ENCODE measurements around the gene CATSPER4.

DNA sequence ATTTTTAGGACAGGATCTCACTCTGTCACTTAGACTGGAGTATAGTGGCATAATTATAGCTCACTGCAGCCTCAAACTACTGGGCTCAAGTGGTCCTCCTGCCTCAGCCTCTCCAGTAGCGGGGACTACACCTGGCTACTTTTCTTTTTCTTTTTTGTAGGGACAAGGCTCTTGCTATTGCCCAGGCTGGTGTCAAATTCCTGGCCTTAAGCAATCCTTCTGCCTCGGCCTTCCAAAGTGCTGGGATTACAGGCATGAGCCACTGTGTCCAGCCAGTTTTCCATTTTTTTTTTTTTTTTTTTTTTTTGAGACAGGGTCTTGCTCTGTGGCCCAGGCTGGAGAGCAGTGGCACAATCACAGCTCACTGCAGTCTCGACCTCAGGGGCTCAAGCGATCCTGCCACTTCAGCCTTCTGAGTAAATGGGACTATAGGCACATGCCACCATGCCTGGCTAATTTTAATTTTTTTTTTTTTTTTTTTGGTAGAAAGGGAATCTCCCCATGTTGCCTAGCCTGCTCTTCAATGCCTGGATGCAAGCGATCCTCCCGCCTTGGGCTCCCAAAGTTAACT, 23.0 kb downstream of the CATSPER4 start:
- TF ChIP-seq SP1 (CRISPR knock-in tag; conservative IDR thresholded peaks at IDR 0.05): no peak
- TF ChIP-seq, protein P1, sequence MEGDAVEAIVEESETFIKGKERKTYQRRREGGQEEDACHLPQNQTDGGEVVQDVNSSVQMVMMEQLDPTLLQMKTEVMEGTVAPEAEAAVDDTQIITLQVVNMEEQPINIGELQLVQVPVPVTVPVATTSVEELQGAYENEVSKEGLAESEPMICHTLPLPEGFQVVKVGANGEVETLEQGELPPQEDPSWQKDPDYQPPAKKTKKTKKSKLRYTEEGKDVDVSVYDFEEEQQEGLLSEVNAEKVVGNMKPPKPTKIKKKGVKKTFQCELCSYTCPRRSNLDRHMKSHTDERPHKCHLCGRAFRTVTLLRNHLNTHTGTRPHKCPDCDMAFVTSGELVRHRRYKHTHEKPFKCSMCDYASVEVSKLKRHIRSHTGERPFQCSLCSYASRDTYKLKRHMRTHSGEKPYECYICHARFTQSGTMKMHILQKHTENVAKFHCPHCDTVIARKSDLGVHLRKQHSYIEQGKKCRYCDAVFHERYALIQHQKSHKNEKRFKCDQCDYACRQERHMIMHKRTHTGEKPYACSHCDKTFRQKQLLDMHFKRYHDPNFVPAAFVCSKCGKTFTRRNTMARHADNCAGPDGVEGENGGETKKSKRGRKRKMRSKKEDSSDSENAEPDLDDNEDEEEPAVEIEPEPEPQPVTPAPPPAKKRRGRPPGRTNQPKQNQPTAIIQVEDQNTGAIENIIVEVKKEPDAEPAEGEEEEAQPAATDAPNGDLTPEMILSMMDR (IDR thresholded peaks at IDR 0.05): no peak
- TF ChIP-seq ZNF121 (CRISPR knock-in tag; IDR thresholded peaks at IDR 0.05): no peak
- TF ChIP-seq, protein P2, sequence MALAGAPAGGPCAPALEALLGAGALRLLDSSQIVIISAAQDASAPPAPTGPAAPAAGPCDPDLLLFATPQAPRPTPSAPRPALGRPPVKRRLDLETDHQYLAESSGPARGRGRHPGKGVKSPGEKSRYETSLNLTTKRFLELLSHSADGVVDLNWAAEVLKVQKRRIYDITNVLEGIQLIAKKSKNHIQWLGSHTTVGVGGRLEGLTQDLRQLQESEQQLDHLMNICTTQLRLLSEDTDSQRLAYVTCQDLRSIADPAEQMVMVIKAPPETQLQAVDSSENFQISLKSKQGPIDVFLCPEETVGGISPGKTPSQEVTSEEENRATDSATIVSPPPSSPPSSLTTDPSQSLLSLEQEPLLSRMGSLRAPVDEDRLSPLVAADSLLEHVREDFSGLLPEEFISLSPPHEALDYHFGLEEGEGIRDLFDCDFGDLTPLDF (CRISPR knock-in tag; IDR thresholded peaks at IDR 0.05): no peak
- TF ChIP-seq, protein P3, sequence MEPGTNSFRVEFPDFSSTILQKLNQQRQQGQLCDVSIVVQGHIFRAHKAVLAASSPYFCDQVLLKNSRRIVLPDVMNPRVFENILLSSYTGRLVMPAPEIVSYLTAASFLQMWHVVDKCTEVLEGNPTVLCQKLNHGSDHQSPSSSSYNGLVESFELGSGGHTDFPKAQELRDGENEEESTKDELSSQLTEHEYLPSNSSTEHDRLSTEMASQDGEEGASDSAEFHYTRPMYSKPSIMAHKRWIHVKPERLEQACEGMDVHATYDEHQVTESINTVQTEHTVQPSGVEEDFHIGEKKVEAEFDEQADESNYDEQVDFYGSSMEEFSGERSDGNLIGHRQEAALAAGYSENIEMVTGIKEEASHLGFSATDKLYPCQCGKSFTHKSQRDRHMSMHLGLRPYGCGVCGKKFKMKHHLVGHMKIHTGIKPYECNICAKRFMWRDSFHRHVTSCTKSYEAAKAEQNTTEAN (CRISPR knock-in tag; IDR thresholded peaks at IDR 0.05): no peak
- TF ChIP-seq FOXK1 (CRISPR knock-in tag; IDR thresholded peaks at IDR 0.05): no peak
- TF ChIP-seq, protein P4, sequence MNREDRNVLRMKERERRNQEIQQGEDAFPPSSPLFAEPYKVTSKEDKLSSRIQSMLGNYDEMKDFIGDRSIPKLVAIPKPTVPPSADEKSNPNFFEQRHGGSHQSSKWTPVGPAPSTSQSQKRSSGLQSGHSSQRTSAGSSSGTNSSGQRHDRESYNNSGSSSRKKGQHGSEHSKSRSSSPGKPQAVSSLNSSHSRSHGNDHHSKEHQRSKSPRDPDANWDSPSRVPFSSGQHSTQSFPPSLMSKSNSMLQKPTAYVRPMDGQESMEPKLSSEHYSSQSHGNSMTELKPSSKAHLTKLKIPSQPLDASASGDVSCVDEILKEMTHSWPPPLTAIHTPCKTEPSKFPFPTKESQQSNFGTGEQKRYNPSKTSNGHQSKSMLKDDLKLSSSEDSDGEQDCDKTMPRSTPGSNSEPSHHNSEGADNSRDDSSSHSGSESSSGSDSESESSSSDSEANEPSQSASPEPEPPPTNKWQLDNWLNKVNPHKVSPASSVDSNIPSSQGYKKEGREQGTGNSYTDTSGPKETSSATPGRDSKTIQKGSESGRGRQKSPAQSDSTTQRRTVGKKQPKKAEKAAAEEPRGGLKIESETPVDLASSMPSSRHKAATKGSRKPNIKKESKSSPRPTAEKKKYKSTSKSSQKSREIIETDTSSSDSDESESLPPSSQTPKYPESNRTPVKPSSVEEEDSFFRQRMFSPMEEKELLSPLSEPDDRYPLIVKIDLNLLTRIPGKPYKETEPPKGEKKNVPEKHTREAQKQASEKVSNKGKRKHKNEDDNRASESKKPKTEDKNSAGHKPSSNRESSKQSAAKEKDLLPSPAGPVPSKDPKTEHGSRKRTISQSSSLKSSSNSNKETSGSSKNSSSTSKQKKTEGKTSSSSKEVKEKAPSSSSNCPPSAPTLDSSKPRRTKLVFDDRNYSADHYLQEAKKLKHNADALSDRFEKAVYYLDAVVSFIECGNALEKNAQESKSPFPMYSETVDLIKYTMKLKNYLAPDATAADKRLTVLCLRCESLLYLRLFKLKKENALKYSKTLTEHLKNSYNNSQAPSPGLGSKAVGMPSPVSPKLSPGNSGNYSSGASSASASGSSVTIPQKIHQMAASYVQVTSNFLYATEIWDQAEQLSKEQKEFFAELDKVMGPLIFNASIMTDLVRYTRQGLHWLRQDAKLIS (CRISPR knock-in tag; IDR thresholded peaks at IDR 0.05; ENCODE audit: borderline replicate concordance): no peak
- TF ChIP-seq, protein P5, sequence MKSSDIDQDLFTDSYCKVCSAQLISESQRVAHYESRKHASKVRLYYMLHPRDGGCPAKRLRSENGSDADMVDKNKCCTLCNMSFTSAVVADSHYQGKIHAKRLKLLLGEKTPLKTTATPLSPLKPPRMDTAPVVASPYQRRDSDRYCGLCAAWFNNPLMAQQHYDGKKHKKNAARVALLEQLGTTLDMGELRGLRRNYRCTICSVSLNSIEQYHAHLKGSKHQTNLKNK (CRISPR knock-in tag; IDR thresholded peaks at IDR 0.05): no peak
- TF ChIP-seq, protein P6, sequence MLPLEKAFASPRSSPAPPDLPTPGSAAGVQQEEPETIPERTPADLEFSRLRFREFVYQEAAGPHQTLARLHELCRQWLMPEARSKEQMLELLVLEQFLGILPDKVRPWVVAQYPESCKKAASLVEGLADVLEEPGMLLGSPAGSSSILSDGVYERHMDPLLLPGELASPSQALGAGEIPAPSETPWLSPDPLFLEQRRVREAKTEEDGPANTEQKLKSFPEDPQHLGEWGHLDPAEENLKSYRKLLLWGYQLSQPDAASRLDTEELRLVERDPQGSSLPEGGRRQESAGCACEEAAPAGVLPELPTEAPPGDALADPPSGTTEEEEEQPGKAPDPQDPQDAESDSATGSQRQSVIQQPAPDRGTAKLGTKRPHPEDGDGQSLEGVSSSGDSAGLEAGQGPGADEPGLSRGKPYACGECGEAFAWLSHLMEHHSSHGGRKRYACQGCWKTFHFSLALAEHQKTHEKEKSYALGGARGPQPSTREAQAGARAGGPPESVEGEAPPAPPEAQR (CRISPR knock-in tag; IDR thresholded peaks at IDR 0.05): no peak
- no peak for TF ChIP-seq SOX15 (CRISPR knock-in tag; IDR thresholded peaks at IDR 0.05)
- TF ChIP-seq RELA (CRISPR knock-in tag; IDR thresholded peaks at IDR 0.05; ENCODE audit: borderline replicate concordance): no peak
- no peak for TF ChIP-seq IRF2 (CRISPR knock-in tag; IDR thresholded peaks at IDR 0.05; ENCODE audit: borderline replicate concordance, low read depth)
